CD4-positive, alpha-beta T cell treated with Interleukin-2 at 100 ng/mL for 4 hours (primary cell): ENCODE results near the gene INTS15.
"Not testable (repeated sequence)": the region's sequence is repeated elsewhere in the genome, so short reads cannot be mapped to it uniquely, and the experiment has no call there.

Source experiments
- DNase-seq: peaks from one replicate; pipeline ENCODE4 v3.0.0-alpha.2; 2020; ENCODE audit warnings: low spot score

Gene INTS15

GRCh38 chr7:6577369-6578113 is 12.3 kb upstream of the INTS15 start, which contains the start of gene ZDHHC4:
Gene ZDHHC4, plus strand, starts transcription at chr7:6577454. Its CDS starts 3,108 bp downstream, at chr7:6580562.
- peak; percentile 84 for DNase-seq

GRCh38 chr7:6578114-6579084 is 11.4 kb upstream of the INTS15 start:
- DNase-seq, result no peak

GRCh38 chr7:6579446-6579845 is 10.4 kb upstream of the INTS15 start:
- no peak for DNase-seq

GRCh38 chr7:6585746-6586432 is 3.9 kb upstream of the INTS15 start:
- not testable (repeated sequence) for DNase-seq

GRCh38 chr7:6588566-6588965 is 1.3 kb upstream of the INTS15 start:
- DNase-seq, result no peak

GRCh38 chr7:6589151-6589828 is 531 bp upstream of the INTS15 start:
- DNase-seq, result no peak

- DNase-seq, result no peak
These were observed 857 bp downstream of the INTS15 start for GRCh38 chr7:6590645-6591110.

- no peak for DNase-seq
These were observed 10.3 kb downstream of the INTS15 start for GRCh38 chr7:6600093-6600492.

- no peak for DNase-seq
These were observed 14.6 kb downstream of the INTS15 start for GRCh38 chr7:6604458-6604857.

- no peak for DNase-seq
These were observed 17.2 kb downstream of the INTS15 start for GRCh38 chr7:6606866-6607583.

- no peak for DNase-seq
These were observed 17.8 kb downstream of the INTS15 start for GRCh38 chr7:6607651-6608051.

GRCh38 chr7:6608081-6608480 is 18.3 kb downstream of the INTS15 start:
- no peak for DNase-seq

GRCh38 chr7:6608794-6609193 is 19.0 kb downstream of the INTS15 start:
- DNase-seq, result no peak

- DNase-seq, result no peak
These were observed 23.0 kb downstream of the INTS15 start for GRCh38 chr7:6612819-6613218.

- no peak for DNase-seq
These were observed 23.9 kb downstream of the INTS15 start for GRCh38 chr7:6613706-6614105.

- peak; percentile 8 for DNase-seq
These were observed 25.3 kb downstream of the INTS15 start, which contains the start of gene ZNF853 for GRCh38 chr7:6614953-6615722. Gene ZNF853, plus strand, starts transcription at chr7:6615610. Its CDS starts 565 bp downstream, at chr7:6616175.

GRCh38 chr7:6615723-6616555 is 26.1 kb downstream of the INTS15 start:
- DNase-seq, result no peak

GRCh38 chr7:6616854-6617643 is 27.2 kb downstream of the INTS15 start:
- DNase-seq, result no peak
